Measurements from ENCODE around the gene HM13. TPM values are rescaled to one million over a fixed set of nuclear protein-coding genes. Genes with fewer than 3 reads are reported as not detected.
"Not testable (repeated sequence)": the region's sequence is repeated elsewhere in the genome, so short reads cannot be mapped to it uniquely, and the experiment has no call there.

The HM13 gene
- total RNA-seq, 1 experiment from 2014 or later, result 69.6 TPM

DNA sequence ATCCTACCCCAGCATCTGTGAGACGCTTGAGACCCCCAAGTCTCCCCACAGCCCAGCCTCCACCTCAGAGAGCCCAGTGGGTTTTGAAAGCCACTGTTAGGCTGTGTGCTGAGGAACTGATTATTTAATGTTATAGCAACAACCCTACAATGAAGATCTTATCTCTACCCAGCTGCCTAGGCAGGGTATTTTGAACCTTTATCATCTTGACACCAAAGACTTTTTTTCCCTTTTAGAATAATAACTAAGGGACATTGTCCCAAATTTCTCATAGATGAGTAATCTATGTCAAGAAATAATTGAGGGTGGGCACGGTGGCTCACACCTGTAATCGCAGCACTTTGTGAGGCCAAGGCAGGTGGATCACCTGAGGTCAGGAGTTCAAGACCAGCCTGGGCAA lies 26.2 kb downstream of the HM13 start:
- Histone ChIP-seq H4K20me1 (ENCODE audit: insufficient read depth, low read depth, low read length) (peaks cover 11% of the 10 kb centered on the region; the same call in 1 of the 2 replicates), H3K36me3 (ENCODE audit: insufficient read depth, low read length) (peaks cover 20% of the 10 kb centered on the region; the same call in 1 of the 2 replicates), H3K27me3 (ENCODE audit: low read length) (no peaks in the 10 kb centered on the region), H3K79me2 (ENCODE audit: low read length) (peaks cover 29% of the 10 kb centered on the region), H3K9ac (ENCODE audit: low read length) (no peak overlapping the region), H3K4me2 (ENCODE audit: low read depth, low read length, poor library complexity, severe bottlenecking) (no peak overlapping the region), H3K9me2 (replicated peaks; ENCODE audit: insufficient read depth, low read length) (no peaks in the 10 kb centered on the region), H3K4me1 (ENCODE audit: low read length) (no peaks in the 10 kb centered on the region), H3K4me3 (ENCODE audit: low read length) (no peak overlapping the region), H3K9me3 (ENCODE audit: low read length) (no peaks in the 10 kb centered on the region), H3K27ac (ENCODE audit: low read length) (no peak overlapping the region), H2AFZ (ENCODE audit: low read length) (no peak overlapping the region)
- no peak for DNase-seq

DNA sequence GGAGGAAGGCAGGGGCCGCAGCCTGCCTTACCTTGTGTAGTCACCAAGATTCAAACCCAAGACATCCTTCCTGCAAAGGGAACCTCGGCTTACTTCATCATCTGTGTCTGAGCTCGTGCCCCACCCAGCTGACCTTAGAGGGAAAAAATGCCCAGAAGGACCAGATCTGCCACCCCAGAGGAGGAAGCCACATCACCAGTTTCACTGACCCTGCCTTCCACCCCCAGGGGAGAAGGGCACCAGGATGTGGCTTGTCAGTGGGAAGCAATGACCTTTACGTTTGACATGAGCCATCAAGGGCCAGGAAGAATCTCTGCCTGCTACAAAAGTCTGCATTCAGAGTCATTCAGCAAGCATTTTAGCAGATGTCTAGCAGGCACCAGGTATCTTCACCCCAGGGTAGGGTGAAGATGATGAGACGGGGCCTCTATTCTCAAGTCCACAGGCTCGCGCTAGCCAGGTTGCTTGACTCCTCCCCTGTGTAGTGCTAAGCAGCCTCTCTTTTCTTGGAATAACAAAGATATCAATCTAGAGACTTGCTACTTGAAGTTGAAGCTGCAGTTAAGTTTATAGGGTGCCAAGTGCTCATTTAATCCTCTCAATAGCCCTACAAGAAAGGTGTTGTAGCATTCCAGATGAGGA lies 28.1 kb downstream of the HM13 start:
- H3K9me3 ChIP-seq (ENCODE audit: low read length), result no peaks in the 10 kb centered on the region
- H3K4me1 ChIP-seq (ENCODE audit: low read length), result peaks cover 4% of the 10 kb centered on the region; the same call in 1 of the 2 replicates
- H3K4me2 ChIP-seq (ENCODE audit: low read depth, low read length, poor library complexity, severe bottlenecking), result no peak overlapping the region
- no peak overlapping the region for H2AFZ ChIP-seq (ENCODE audit: low read length)
- H4K20me1 ChIP-seq (ENCODE audit: insufficient read depth, low read depth, low read length), result 0 out of 2 replicates have a peak, but pooled peaks cover 3% of the 10 kb centered on the region
- no peak for DNase-seq
- H3K27ac ChIP-seq (ENCODE audit: low read length), result no peak overlapping the region
- H3K9me2 ChIP-seq (replicated peaks; ENCODE audit: insufficient read depth, low read length), result no peaks in the 10 kb centered on the region
- H3K9ac ChIP-seq (ENCODE audit: low read length), result no peak overlapping the region
- no peak overlapping the region for H3K4me3 ChIP-seq (ENCODE audit: low read length)
- peaks cover 12% of the 10 kb centered on the region; the same call in 1 of the 2 replicates for H3K36me3 ChIP-seq (ENCODE audit: insufficient read depth, low read length)
- peaks cover 23% of the 10 kb centered on the region for H3K79me2 ChIP-seq (ENCODE audit: low read length)
- H3K27me3 ChIP-seq (ENCODE audit: low read length), result no peaks in the 10 kb centered on the region

DNA sequence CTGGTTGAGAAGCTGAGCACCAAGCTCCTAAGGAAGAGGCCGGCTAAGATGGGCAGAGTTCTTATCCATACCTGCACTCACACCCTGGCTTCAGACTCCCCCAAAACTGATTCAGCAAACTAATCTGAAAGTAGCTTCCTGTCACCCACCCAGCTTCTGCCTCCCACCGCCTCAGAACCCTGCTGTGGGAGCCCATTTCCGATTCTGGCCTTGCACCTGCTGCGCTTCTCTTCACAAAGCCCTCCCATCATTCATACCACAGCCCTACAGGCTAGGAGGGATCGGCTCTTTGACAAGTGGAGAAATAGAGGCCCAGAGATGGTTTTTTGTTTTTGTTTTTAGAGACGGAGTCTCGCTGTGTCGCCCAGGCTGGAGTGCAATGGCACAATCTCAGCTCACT lies 28.7 kb downstream of the HM13 start:
- H3K79me2 ChIP-seq (ENCODE audit: low read length), result peaks cover 26% of the 10 kb centered on the region
- no peak overlapping the region for H3K4me3 ChIP-seq (ENCODE audit: low read length)
- H3K9me2 ChIP-seq (replicated peaks; ENCODE audit: insufficient read depth, low read length), result no peaks in the 10 kb centered on the region
- no peak overlapping the region for H2AFZ ChIP-seq (ENCODE audit: low read length)
- no peaks in the 10 kb centered on the region for H4K20me1 ChIP-seq (ENCODE audit: insufficient read depth, low read depth, low read length)
- H3K36me3 ChIP-seq (ENCODE audit: insufficient read depth, low read length), result peaks cover 17% of the 10 kb centered on the region
- H3K4me2 ChIP-seq (ENCODE audit: low read depth, low read length, poor library complexity, severe bottlenecking), result no peak overlapping the region
- no peaks in the 10 kb centered on the region for H3K9me3 ChIP-seq (ENCODE audit: low read length)
- H3K9ac ChIP-seq (ENCODE audit: low read length), result no peak overlapping the region
- H3K27me3 ChIP-seq (ENCODE audit: low read length), result no peaks in the 10 kb centered on the region
- no peak overlapping the region for H3K27ac ChIP-seq (ENCODE audit: low read length)
- DNase-seq, result no peak
- H3K4me1 ChIP-seq (ENCODE audit: low read length), result peaks cover 4% of the 10 kb centered on the region; the same call in 1 of the 2 replicates

DNA sequence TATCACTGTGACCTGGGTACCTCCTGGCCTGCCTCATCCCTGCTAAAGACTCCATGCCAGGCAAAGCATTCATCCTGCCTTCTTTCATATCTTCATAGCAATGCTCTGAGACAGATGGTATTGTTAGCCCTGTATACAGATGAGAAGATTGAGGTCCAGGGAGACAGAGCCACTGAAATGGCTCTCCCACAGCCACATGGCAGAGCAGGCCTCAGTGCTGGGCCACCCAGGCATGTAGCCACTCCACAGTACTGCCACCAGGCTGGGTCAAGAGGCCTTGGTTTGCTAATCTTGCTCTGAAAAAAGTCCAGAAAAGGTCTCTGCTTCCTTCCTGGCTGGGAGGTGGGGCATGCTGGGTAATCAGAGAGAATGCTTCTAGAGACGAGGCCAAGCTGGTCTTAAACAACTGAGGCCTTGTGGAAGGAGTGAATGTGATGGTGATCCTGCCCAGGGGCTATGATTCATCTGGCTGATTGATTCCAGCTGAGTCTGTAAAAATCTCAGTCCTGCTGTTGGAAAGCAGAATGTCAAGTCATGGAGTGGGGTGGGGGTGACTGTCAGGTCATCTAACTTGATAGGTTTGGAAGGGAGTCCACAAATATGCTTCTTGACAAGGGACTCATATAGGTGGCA lies 29.8 kb downstream of the HM13 start:
- Histone ChIP-seq H3K9me3 (ENCODE audit: low read length) (no peaks in the 10 kb centered on the region), H3K79me2 (ENCODE audit: low read length) (peaks cover 32% of the 10 kb centered on the region), H3K9ac (ENCODE audit: low read length) (no peak overlapping the region), H3K4me2 (ENCODE audit: low read depth, low read length, poor library complexity, severe bottlenecking) (no peak overlapping the region), H3K27me3 (ENCODE audit: low read length) (no peaks in the 10 kb centered on the region), H3K27ac (ENCODE audit: low read length) (no peak overlapping the region), H3K4me1 (ENCODE audit: low read length) (peaks cover 11% of the 10 kb centered on the region), H3K9me2 (replicated peaks; ENCODE audit: insufficient read depth, low read length) (no peaks in the 10 kb centered on the region), H2AFZ (ENCODE audit: low read length) (no peak overlapping the region), H4K20me1 (ENCODE audit: insufficient read depth, low read depth, low read length) (no peaks in the 10 kb centered on the region), H3K36me3 (ENCODE audit: insufficient read depth, low read length) (peaks cover 28% of the 10 kb centered on the region), H3K4me3 (ENCODE audit: low read length) (no peak overlapping the region)
- no peak for DNase-seq

DNA sequence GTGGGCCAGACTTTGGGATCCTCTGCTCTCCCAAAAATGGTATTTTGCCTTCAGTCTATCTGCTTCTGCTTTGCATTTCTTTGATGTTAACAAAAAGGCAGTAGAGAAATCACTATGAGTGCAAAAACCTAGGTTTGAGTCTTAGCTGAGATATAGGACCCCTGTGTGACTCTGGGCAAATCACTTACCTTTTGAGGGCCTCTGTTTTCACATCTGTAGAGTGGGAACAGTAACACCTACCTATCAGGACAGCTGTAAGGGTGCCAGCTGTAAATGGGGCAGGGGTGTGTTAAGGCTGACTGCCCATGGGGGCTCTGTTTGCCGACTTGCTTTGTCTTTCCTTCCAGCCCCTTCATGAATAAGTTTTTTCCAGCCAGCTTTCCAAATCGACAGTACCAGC lies 30.4 kb downstream of the HM13 start:
- Histone ChIP-seq H3K4me3 (ENCODE audit: low read length) (no peak overlapping the region), H3K36me3 (ENCODE audit: insufficient read depth, low read length) (peaks cover 32% of the 10 kb centered on the region), H3K27me3 (ENCODE audit: low read length) (no peaks in the 10 kb centered on the region), H4K20me1 (ENCODE audit: insufficient read depth, low read depth, low read length) (no peaks in the 10 kb centered on the region), H3K4me2 (ENCODE audit: low read depth, low read length, poor library complexity, severe bottlenecking) (no peak overlapping the region), H3K9me2 (replicated peaks; ENCODE audit: insufficient read depth, low read length) (no peaks in the 10 kb centered on the region), H3K9me3 (ENCODE audit: low read length) (no peaks in the 10 kb centered on the region), H3K9ac (ENCODE audit: low read length) (no peak overlapping the region), H3K27ac (ENCODE audit: low read length) (no peak overlapping the region), H3K79me2 (ENCODE audit: low read length) (peaks cover 32% of the 10 kb centered on the region), H2AFZ (ENCODE audit: low read length) (no peak overlapping the region), H3K4me1 (ENCODE audit: low read length) (peaks cover 11% of the 10 kb centered on the region)
- no peak for DNase-seq

DNA sequence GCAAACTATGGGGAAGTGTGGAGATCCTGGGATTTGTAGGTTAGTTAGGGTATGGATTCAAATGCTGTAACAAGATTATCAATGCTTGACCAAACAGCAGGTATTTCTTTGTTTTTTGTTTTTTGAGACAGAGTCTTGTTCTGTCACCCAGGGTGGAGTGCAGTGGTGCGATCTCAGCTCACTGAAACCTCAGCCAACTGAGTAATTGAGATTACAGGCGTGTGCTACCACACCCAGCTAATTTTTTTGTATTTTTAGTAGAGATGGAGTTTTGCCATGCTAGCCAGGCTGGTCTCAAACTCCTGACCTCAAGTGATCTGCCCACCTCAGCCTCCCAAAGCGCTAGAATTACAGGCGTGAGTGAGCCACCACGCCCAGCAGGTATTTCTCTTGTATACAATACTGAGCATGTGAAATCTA lies 31.4 kb downstream of the HM13 start:
- H3K79me2 ChIP-seq (ENCODE audit: low read length), result peaks cover 32% of the 10 kb centered on the region
- H3K9ac ChIP-seq (ENCODE audit: low read length); H3K4me2 ChIP-seq (ENCODE audit: low read depth, low read length, poor library complexity, severe bottlenecking); H4K20me1 ChIP-seq (ENCODE audit: insufficient read depth, low read depth, low read length); H3K9me3 ChIP-seq (ENCODE audit: low read length); H3K9me2 ChIP-seq (replicated peaks; ENCODE audit: insufficient read depth, low read length); H3K4me3 ChIP-seq (ENCODE audit: low read length); H3K27me3 ChIP-seq (ENCODE audit: low read length); DNase-seq; H3K27ac ChIP-seq (ENCODE audit: low read length); H2AFZ ChIP-seq (ENCODE audit: low read length): not testable (repeated sequence)
- peaks cover 38% of the 10 kb centered on the region for H3K36me3 ChIP-seq (ENCODE audit: insufficient read depth, low read length)
- peaks cover 11% of the 10 kb centered on the region for H3K4me1 ChIP-seq (ENCODE audit: low read length)

DNA sequence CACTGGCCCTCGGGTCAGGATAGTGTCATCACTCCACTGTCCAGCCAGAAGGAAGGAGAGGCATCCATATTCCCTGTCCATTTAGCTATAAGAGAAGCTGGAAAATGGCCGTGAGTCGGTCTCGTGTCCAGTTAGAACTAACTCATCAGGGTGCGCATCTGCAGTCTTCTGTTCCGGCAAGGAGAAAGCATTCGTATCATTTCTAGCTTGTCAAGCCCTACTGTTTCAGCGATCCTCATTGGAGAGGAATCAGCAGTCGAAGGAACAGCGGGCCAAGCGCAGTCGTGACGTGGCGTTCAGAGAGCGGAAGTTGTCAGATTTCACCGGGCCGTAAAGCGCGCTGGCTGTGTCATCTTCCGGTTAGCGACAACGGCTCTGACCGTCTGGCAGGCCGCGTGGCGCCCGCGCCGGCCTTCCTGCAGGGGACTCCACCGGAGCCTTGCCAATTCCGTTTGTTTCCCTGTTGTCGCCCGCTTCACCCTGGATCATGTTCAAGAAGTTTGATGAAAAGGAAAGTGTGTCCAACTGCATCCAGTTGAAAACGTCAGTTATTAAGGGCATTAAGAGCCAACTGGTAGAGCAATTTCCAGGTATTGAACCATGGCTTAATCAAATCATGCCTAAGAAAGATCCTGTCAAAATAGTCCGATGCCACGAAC lies 32.9 kb downstream of the HM13 start:
- Histone ChIP-seq H2AFZ (ENCODE audit: low read length) (no peak overlapping the region), H3K9ac (ENCODE audit: low read length) (peak overlapping the region; percentile 84), H3K4me2 (ENCODE audit: low read depth, low read length, poor library complexity, severe bottlenecking) (peak overlapping the region; percentile 76), H3K9me2 (replicated peaks; ENCODE audit: insufficient read depth, low read length) (no peaks in the 10 kb centered on the region), H3K27me3 (ENCODE audit: low read length) (no peaks in the 10 kb centered on the region), H4K20me1 (ENCODE audit: insufficient read depth, low read depth, low read length) (no peaks in the 10 kb centered on the region), H3K36me3 (ENCODE audit: insufficient read depth, low read length) (peaks cover 40% of the 10 kb centered on the region), H3K79me2 (ENCODE audit: low read length) (peaks cover 25% of the 10 kb centered on the region), H3K4me3 (ENCODE audit: low read length) (peak overlapping the region; percentile 85), H3K9me3 (ENCODE audit: low read length) (no peaks in the 10 kb centered on the region), H3K27ac (ENCODE audit: low read length) (peak overlapping the region; percentile 78), H3K4me1 (ENCODE audit: low read length) (peaks cover 11% of the 10 kb centered on the region)
- DNase-seq, result peak; percentile 93

DNA sequence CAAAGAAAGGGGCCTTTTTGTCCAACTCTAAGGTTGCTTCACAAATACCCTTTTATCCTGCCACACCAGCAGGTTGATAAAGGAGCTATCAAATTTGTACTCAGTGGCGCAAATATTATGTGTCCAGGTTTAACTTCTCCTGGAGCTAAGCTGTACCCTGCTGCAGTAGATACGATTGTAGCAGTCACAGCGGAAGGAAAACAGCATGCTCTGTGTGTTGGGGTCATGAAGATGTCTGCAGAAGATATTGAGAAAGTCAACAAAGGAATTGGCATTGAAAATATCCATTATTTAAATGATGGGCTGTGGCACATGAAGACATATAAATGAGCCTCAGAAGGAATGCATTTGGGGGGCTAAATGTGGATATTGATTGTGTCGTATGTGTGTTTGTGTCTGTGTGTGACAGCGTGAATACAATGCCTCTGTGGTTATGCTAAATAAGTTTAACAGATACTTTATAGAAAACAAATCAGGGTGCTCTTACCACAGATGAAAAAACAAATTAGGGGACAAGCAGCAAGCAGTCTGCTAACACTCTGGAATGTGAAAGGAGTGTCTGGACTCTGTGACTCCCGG lies 33.6 kb downstream of the HM13 start:
- Histone ChIP-seq H3K27me3 (ENCODE audit: low read length) (no peaks in the 10 kb centered on the region), H3K9me3 (ENCODE audit: low read length) (no peaks in the 10 kb centered on the region), H3K9me2 (replicated peaks; ENCODE audit: insufficient read depth, low read length) (no peaks in the 10 kb centered on the region), H3K36me3 (ENCODE audit: insufficient read depth, low read length) (peaks cover 43% of the 10 kb centered on the region), H4K20me1 (ENCODE audit: insufficient read depth, low read depth, low read length) (no peaks in the 10 kb centered on the region), H3K9ac (ENCODE audit: low read length) (peak overlapping the region; percentile 84), H2AFZ (ENCODE audit: low read length) (no peak overlapping the region), H3K4me2 (ENCODE audit: low read depth, low read length, poor library complexity, severe bottlenecking) (peak overlapping the region; percentile 76), H3K79me2 (ENCODE audit: low read length) (peaks cover 25% of the 10 kb centered on the region), H3K4me1 (ENCODE audit: low read length) (peaks cover 11% of the 10 kb centered on the region), H3K4me3 (ENCODE audit: low read length) (peak overlapping the region; percentile 85), H3K27ac (ENCODE audit: low read length) (peak overlapping the region; percentile 78)
- no peak for DNase-seq

Measured in Karpas-422 (cell line).